K562 (cell line): Measurements from ENCODE around the gene PCP2. TPM values are rescaled to one million over a fixed set of nuclear protein-coding genes. Genes with fewer than 3 reads are reported as not detected.

Source experiments
- ASH1L ChIP-seq: fragments of 450-650 bp; IDR thresholded peaks from 2 replicates; pipeline ENCODE4 v1.6.1; 2018; ENCODE audit warnings: borderline replicate concordance, mild to moderate bottlenecking, low read depth; ENCODE audit not compliant: partially characterized antibody
- BCL6 ChIP-seq: fragments of 250-450 bp; sonication (Bioruptor Pico); IDR thresholded peaks from 2 replicates; pipeline ENCODE4 v1.4.0; 2020
- CC2D1A ChIP-seq: fragments of 450-650 bp; IDR thresholded peaks from 2 replicates; pipeline ENCODE4 v1.6.1; 2017; ENCODE audit warnings: mild to moderate bottlenecking
- CHCHD3 ChIP-seq: fragments of 250-450 bp; sonication (Bioruptor Pico); IDR thresholded peaks from 2 replicates; pipeline ENCODE4 v2.1.2; 2022; ENCODE audit warnings: mild to moderate bottlenecking
- HLTF ChIP-seq: fragments of 450-650 bp; IDR thresholded peaks from 2 replicates; pipeline ENCODE4 v1.6.1; 2016
- HNRNPK ChIP-seq: fragments of 200-400 bp; formaldehyde crosslinking; IDR thresholded peaks from one replicate; pipeline ENCODE4 v1.6.1; 2018; ENCODE audit warnings: mild to moderate bottlenecking, low read depth, low read length; ENCODE audit not compliant: poor library complexity, severe bottlenecking
- MED1 ChIP-seq: sonication (generic); formaldehyde crosslinking; IDR thresholded peaks from 2 replicates; pipeline ENCODE4 v1.8.1; 2023; ENCODE audit warnings: missing genetic modification reagents, borderline replicate concordance
- NR1H2 ChIP-seq: sonication (generic); formaldehyde crosslinking; IDR thresholded peaks from 2 replicates; pipeline ENCODE4 v1.4.0; 2020; ENCODE audit warnings: mild to moderate bottlenecking, missing genetic modification reagents
- NRF1 ChIP-seq, 2 experiments: fragments of 450-650 bp; IDR thresholded peaks in 1 of 2; conservative IDR thresholded peaks in 1 of 2; 2 replicates each; pipeline ENCODE4 v1.6.1; 2014; ENCODE audit warnings: mild to moderate bottlenecking in 2 of 2
- RBM15 ChIP-seq: fragments of 200-400 bp; formaldehyde crosslinking; IDR thresholded peaks from 2 replicates; pipeline ENCODE4 v1.6.1; 2018; ENCODE audit warnings: mild to moderate bottlenecking, low read length, moderate library complexity; ENCODE audit not compliant: insufficient read depth
- SP2 ChIP-seq: IDR thresholded peaks from 2 replicates; pipeline ENCODE4 v1.6.1; 2011; ENCODE audit warnings: mild to moderate bottlenecking, low read depth, low read length, moderate library complexity; ENCODE audit not compliant: poor library complexity, severe bottlenecking; ENCODE audit errors: extremely low read depth
- ZNF12 ChIP-seq: sonication (generic); formaldehyde crosslinking; IDR thresholded peaks from 2 replicates; pipeline ENCODE4 v1.4.0; 2020; ENCODE audit warnings: mild to moderate bottlenecking, missing genetic modification reagents
- ZNF140 ChIP-seq: fragments of 250-450 bp; sonication (Bioruptor Pico); IDR thresholded peaks from 2 replicates; pipeline ENCODE4 v1.8.0; 2021; ENCODE audit warnings: moderate library complexity, mild to moderate bottlenecking, inconsistent platforms
- ZNF41 ChIP-seq: fragments of 250-450 bp; sonication (Bioruptor Pico); conservative IDR thresholded peaks from 2 replicates; pipeline ENCODE4 v1.4.0; 2020; ENCODE audit warnings: mild to moderate bottlenecking
- ZNF431 ChIP-seq: sonication (generic); formaldehyde crosslinking; IDR thresholded peaks from 2 replicates; pipeline ENCODE4 v1.8.0; 2022; ENCODE audit warnings: mild to moderate bottlenecking, missing genetic modification reagents
- ZNF507 ChIP-seq: conservative IDR thresholded peaks from 2 replicates; pipeline ENCODE4 v1.6.1; 2017; ENCODE audit warnings: missing genetic modification characterization, missing compliant biosample characterization
- ZNF79 ChIP-seq: fragments of 250-450 bp; sonication (Bioruptor Pico); IDR thresholded peaks from 2 replicates; pipeline ENCODE4 v1.4.0; 2020; ENCODE audit warnings: low read depth, mild to moderate bottlenecking, moderate library complexity
- ZSCAN29 ChIP-seq: fragments of 450-650 bp; IDR thresholded peaks from 2 replicates; pipeline ENCODE4 v1.6.1; 2017
- polyA plus RNA-seq, 8 experiments: library from polyadenylated mRNA; depleted of rRNA in 4 of 8; stranded (reverse) in 5 of 8; unstranded in 3 of 8; fragments of >200 nt; fragmentation: Nextera tagmentation in 2 of 8; fragmentation: Illumina TruSeq in 1 of 8; extraction: Ambion mirVana in 2 of 8; extraction: Trizol in 1 of 8; gene quantifications; 2 replicates each; pipeline versions ENCODE4 v1.2.1 to v1.2.3, GENCODE V29; 2011 to 2014; ENCODE audit warnings: inconsistent platforms in 1 of 8, missing spikeins in 1 of 8
- total RNA-seq, 7 experiments: library from RNA; depleted of rRNA in 6 of 7; stranded (reverse); fragments of >200 nt in 6 of 7; fragmentation: Illumina TruSeq in 2 of 7; extraction: Trizol in 2 of 7; gene quantifications; 2 replicates each; pipeline versions ENCODE4 v1.2.1 to v1.2.3, GENCODE V29; 2011 to 2021; ENCODE audit warnings: low replicate concordance in 1 of 7
- TF ChIP-seq, protein P1 (sequence below), 2 experiments: IDR thresholded peaks; 2 replicates each; pipeline ENCODE4 v1.6.1; 2011; ENCODE audit warnings: borderline replicate concordance in 1 of 2, control low read depth in 1 of 2, low read depth in 1 of 2, low read length in 1 of 2, mild to moderate bottlenecking in 1 of 2, mixed read lengths in 1 of 2, moderate library complexity in 1 of 2; ENCODE audit not compliant: insufficient read depth in 1 of 2, insufficient read length in 1 of 2, poor library complexity in 1 of 2, severe bottlenecking in 1 of 2; ENCODE audit errors: extremely low read depth in 1 of 2
- TF ChIP-seq, protein P2 (sequence below), 2 experiments: IDR thresholded peaks; 2 replicates each; pipeline ENCODE4 v1.6.1; 2012; ENCODE audit warnings: improper control_type of control experiment in 2 of 2, low read depth in 2 of 2, low read length in 2 of 2, borderline replicate concordance in 1 of 2
- TF ChIP-seq, protein P3 (sequence below): fragments of 250-450 bp; sonication (Bioruptor Pico); IDR thresholded peaks from 2 replicates; pipeline ENCODE4 v1.6.1; 2021; ENCODE audit warnings: mild to moderate bottlenecking
- TF ChIP-seq, protein P4 (sequence below): sonication (generic); formaldehyde crosslinking; IDR thresholded peaks from 2 replicates; pipeline ENCODE4 v1.8.0; 2022; ENCODE audit warnings: mild to moderate bottlenecking, missing genetic modification reagents, borderline replicate concordance

The PCP2 gene
- total and polyA plus RNA-seq, 9 of the 15 experiments (the other 6 are each of a cell fraction or from before 2014, with no cell fraction given) = 0.17 to 1.3 (median 0.49) TPM; not detected in 3

DNA sequence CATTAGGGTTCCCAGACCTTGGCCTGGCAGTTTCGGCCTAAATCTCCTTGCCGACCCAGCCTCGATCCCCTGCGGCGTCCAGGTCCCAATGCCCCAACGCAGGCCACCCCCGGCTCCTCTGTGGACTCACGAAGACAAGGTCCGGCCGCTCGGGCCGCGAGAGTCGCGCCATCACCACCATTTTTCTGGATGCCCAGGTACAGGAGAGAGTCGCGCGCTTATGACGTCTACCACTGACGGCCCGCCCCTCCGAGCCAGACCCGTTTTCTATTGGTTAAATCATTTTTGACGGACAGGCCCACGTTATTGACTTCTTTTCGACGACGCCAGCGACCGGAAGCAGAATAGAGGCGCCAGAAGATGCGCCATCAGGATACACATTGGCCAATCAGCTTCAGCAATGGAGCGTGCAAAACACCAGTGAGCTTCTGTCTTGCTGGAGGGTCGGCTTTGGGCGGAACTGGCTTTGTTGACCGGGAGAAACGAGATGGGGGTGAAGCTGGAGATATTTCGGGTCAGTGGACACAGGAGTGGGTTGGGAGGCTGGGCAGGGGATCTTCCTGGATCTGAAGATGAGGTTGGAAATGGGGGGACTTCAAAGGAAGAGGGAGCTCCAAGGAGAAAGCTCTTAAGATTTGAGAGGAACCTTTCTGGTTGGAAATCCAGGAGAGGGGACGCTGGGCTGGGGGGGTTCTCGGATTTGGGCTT lies 4.0 kb downstream of the PCP2 start, which contains the start of the genes PET100 and XAB2 (continued):
- no peak for TF ChIP-seq CC2D1A
- no peak for TF ChIP-seq MED1
- TF ChIP-seq, protein P1, sequence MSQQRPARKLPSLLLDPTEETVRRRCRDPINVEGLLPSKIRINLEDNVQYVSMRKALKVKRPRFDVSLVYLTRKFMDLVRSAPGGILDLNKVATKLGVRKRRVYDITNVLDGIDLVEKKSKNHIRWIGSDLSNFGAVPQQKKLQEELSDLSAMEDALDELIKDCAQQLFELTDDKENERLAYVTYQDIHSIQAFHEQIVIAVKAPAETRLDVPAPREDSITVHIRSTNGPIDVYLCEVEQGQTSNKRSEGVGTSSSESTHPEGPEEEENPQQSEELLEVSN (IDR thresholded peaks at IDR 0.05; ENCODE audit: borderline replicate concordance in 1 of 2, extremely low read depth in 1 of 2, insufficient read depth in 1 of 2, insufficient read length in 1 of 2, low read depth in 1 of 2, low read length in 1 of 2, poor library complexity in 1 of 2, severe bottlenecking in 1 of 2) = peak; percentile 59 to 72
- no peak for TF ChIP-seq CHCHD3 (CRISPR knock-in tag)
- TF ChIP-seq ZSCAN29 = no peak
- TF ChIP-seq ASH1L = peak; percentile 98
- no peak for TF ChIP-seq ZNF140
- TF ChIP-seq SP2 = peak; percentile 62
- TF ChIP-seq, protein P2, sequence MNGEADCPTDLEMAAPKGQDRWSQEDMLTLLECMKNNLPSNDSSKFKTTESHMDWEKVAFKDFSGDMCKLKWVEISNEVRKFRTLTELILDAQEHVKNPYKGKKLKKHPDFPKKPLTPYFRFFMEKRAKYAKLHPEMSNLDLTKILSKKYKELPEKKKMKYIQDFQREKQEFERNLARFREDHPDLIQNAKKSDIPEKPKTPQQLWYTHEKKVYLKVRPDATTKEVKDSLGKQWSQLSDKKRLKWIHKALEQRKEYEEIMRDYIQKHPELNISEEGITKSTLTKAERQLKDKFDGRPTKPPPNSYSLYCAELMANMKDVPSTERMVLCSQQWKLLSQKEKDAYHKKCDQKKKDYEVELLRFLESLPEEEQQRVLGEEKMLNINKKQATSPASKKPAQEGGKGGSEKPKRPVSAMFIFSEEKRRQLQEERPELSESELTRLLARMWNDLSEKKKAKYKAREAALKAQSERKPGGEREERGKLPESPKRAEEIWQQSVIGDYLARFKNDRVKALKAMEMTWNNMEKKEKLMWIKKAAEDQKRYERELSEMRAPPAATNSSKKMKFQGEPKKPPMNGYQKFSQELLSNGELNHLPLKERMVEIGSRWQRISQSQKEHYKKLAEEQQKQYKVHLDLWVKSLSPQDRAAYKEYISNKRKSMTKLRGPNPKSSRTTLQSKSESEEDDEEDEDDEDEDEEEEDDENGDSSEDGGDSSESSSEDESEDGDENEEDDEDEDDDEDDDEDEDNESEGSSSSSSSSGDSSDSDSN (IDR thresholded peaks at IDR 0.05; ENCODE audit: borderline replicate concordance in 1 of 2, low read depth in 2 of 2, low read length in 2 of 2) = no peak
- no peak for TF ChIP-seq ZNF41 (CRISPR knock-in tag)
- TF ChIP-seq HLTF = no peak
- no peak for TF ChIP-seq NR1H2 (CRISPR knock-in tag)
- no peak for TF ChIP-seq ZNF431 (CRISPR knock-in tag)
- no peak for TF ChIP-seq HNRNPK
- TF ChIP-seq, protein P3, sequence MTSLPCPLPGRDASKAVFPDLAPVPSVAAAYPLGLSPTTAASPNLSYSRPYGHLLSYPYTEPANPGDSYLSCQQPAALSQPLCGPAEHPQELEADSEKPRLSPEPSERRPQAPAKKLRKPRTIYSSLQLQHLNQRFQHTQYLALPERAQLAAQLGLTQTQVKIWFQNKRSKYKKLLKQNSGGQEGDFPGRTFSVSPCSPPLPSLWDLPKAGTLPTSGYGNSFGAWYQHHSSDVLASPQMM = no peak
- TF ChIP-seq, protein P4, sequence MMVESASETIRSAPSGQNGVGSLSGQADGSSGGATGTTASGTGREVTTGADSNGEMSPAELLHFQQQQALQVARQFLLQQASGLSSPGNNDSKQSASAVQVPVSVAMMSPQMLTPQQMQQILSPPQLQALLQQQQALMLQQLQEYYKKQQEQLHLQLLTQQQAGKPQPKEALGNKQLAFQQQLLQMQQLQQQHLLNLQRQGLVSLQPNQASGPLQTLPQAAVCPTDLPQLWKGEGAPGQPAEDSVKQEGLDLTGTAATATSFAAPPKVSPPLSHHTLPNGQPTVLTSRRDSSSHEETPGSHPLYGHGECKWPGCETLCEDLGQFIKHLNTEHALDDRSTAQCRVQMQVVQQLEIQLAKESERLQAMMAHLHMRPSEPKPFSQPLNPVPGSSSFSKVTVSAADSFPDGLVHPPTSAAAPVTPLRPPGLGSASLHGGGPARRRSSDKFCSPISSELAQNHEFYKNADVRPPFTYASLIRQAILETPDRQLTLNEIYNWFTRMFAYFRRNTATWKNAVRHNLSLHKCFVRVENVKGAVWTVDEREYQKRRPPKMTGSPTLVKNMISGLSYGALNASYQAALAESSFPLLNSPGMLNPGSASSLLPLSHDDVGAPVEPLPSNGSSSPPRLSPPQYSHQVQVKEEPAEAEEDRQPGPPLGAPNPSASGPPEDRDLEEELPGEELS (CRISPR knock-in tag) = peak; percentile 55; the same call in 1 of the 2 replicates
- TF ChIP-seq BCL6 = no peak
- no peak for TF ChIP-seq ZNF79 (CRISPR knock-in tag)
- peak; percentile 71 to 78 for TF ChIP-seq NRF1 (conservative IDR thresholded peaks at IDR 0.05 in 1 of 2, IDR thresholded peaks at IDR 0.05 in 1 of 2)
- TF ChIP-seq RBM15 = no peak
- no peak for TF ChIP-seq ZNF507
- no peak for TF ChIP-seq ZNF12 (CRISPR knock-in tag)
